HepG2 (cell line): ENCODE data around the gene MASP2. TPM values are rescaled to one million over a fixed set of nuclear protein-coding genes. Genes with fewer than 3 reads are reported as not detected.

ENCODE experiments used
- ARID5B ChIP-seq: IDR thresholded peaks from 2 replicates; pipeline ENCODE4 v1.4.0; 2020; ENCODE audit warnings: mild to moderate bottlenecking, missing genetic modification reagents
- HNF4A ChIP-seq: sonication (generic); formaldehyde crosslinking; IDR thresholded peaks from 2 replicates; pipeline ENCODE4 v1.4.0; 2020; ENCODE audit warnings: missing genetic modification reagents
- MBD4 ChIP-seq: IDR thresholded peaks from 2 replicates; pipeline ENCODE4 v1.6.1; 2012; ENCODE audit warnings: low read length, inconsistent platforms, borderline replicate concordance
- NCOA5 ChIP-seq: sonication (generic); formaldehyde crosslinking; IDR thresholded peaks from 2 replicates; pipeline ENCODE4 v1.4.0; 2020; ENCODE audit warnings: missing genetic modification reagents
- PATZ1 ChIP-seq: sonication (generic); formaldehyde crosslinking; IDR thresholded peaks from 2 replicates; pipeline ENCODE4 v1.4.0; 2020; ENCODE audit warnings: missing genetic modification reagents
- PAWR ChIP-seq: sonication (generic); formaldehyde crosslinking; IDR thresholded peaks from 2 replicates; pipeline ENCODE4 v1.4.0; 2020; ENCODE audit warnings: missing genetic modification reagents, mild to moderate bottlenecking, borderline replicate concordance
- PAXIP1 ChIP-seq: sonication (generic); formaldehyde crosslinking; conservative IDR thresholded peaks from 2 replicates; pipeline ENCODE4 v1.4.0; 2020; ENCODE audit warnings: mild to moderate bottlenecking, missing genetic modification reagents, moderate library complexity
- RFX5 ChIP-seq: IDR thresholded peaks from 2 replicates; pipeline ENCODE4 v1.6.1; 2011; ENCODE audit warnings: low read depth, low read length, improper control_type of control experiment
- SIX4 ChIP-seq: sonication (generic); formaldehyde crosslinking; IDR thresholded peaks from 2 replicates; pipeline ENCODE4 v1.4.0; 2020; ENCODE audit warnings: missing genetic modification reagents
- SYNCRIP ChIP-seq: fragments of 200-400 bp; formaldehyde crosslinking; IDR thresholded peaks from 2 replicates; pipeline ENCODE4 v1.6.1; 2018; ENCODE audit warnings: mild to moderate bottlenecking, low read depth, low read length; ENCODE audit not compliant: insufficient read depth
- ZBTB8A ChIP-seq: sonication (generic); formaldehyde crosslinking; IDR thresholded peaks from 2 replicates; pipeline ENCODE4 v1.4.0; 2020; ENCODE audit warnings: mild to moderate bottlenecking, low read depth, missing genetic modification reagents, borderline replicate concordance
- ZMYM4 ChIP-seq: sonication (generic); formaldehyde crosslinking; IDR thresholded peaks from 2 replicates; pipeline ENCODE4 v1.8.1; 2023; ENCODE audit warnings: mild to moderate bottlenecking, missing genetic modification reagents
- ZNF17 ChIP-seq: sonication (generic); formaldehyde crosslinking; IDR thresholded peaks from 2 replicates; pipeline ENCODE4 v1.5.0; 2020; ENCODE audit warnings: mild to moderate bottlenecking, missing genetic modification reagents
- ZNF704 ChIP-seq: sonication (generic); formaldehyde crosslinking; IDR thresholded peaks from 2 replicates; pipeline ENCODE4 v1.8.1; 2023; ENCODE audit warnings: mild to moderate bottlenecking, inconsistent platforms, moderate library complexity, missing genetic modification reagents, borderline replicate concordance
- ZNF720 ChIP-seq: sonication (generic); formaldehyde crosslinking; IDR thresholded peaks from 2 replicates; pipeline ENCODE4 v1.4.0; 2020; ENCODE audit warnings: missing genetic modification reagents
- ZNF740 ChIP-seq: sonication (generic); formaldehyde crosslinking; IDR thresholded peaks from 2 replicates; pipeline ENCODE4 v1.4.0; 2020; ENCODE audit warnings: missing genetic modification reagents
- ZNF775 ChIP-seq: sonication (generic); formaldehyde crosslinking; IDR thresholded peaks from 2 replicates; pipeline ENCODE4 v1.4.0; 2020; ENCODE audit warnings: missing genetic modification reagents, mild to moderate bottlenecking, moderate library complexity, borderline replicate concordance
- polyA plus RNA-seq, 8 experiments: library from polyadenylated mRNA; depleted of rRNA in 3 of 8; stranded (reverse) in 7 of 8; unstranded in 1 of 8; fragments of >200 nt; fragmentation: Illumina TruSeq in 4 of 8; extraction: Trizol in 4 of 8; gene quantifications; 2 replicates each; pipeline versions ENCODE4 v1.2.1 to v1.2.3, GENCODE V29; 2011 to 2016; ENCODE audit warnings: low read depth in 4 of 8, missing spikeins in 1 of 8, mixed read lengths in 1 of 8; ENCODE audit not compliant: insufficient read depth in 1 of 8
- total RNA-seq, 5 experiments: library from RNA; depleted of rRNA; stranded (reverse); fragments of >200 nt; fragmentation: Illumina TruSeq; extraction: Trizol; gene quantifications; 2 replicates each; pipeline ENCODE4 v1.2.3, GENCODE V29; 2016; ENCODE audit warnings: low read depth in 1 of 5

MASP2 gene
- total and polyA plus RNA-seq, 2 of the 13 experiments (the other 11 are each of a cell fraction or from before 2014, with no cell fraction given): 7.1 to 11.8 TPM

- TF ChIP-seq ZNF740 (peak; percentile 36; the same call in 1 of the 2 replicates), ZBTB8A (CRISPR knock-in tag) (no peak), RFX5 (no peak), HNF4A (CRISPR knock-in tag) (peak; percentile 93), ZNF720 (CRISPR knock-in tag) (0 out of 2 replicates have a peak, but pooled peaks have one; percentile 11), ZNF17 (no peak), SYNCRIP (no peak), ZMYM4 (CRISPR knock-in tag) (no peak), NCOA5 (no peak), MBD4 (no peak), ZNF775 (no peak), PAWR (CRISPR knock-in tag) (no peak), PAXIP1 (CRISPR knock-in tag) (peak; percentile 73), ARID5B (no peak), SIX4 (CRISPR knock-in tag) (no peak), ZNF704 (no peak; the same call in 1 of the 2 replicates), PATZ1 (CRISPR knock-in tag) (peak; percentile 77)
Measured at GRCh38 chr1:11046625-11047365, at the start of gene MASP2 (continued).
